Subcutaneous abdominal adipose tissue (tissue), 5 donors: ENCODE measurements around the gene SLC1A2.

Experiments
- H3K27ac ChIP-seq: one replicate; pipeline ENCODE4 v1.7.0; 2013; ENCODE audit warnings: low read depth, mild to moderate bottlenecking, inconsistent platforms, low read length, moderate library complexity
- H3K27me3 ChIP-seq, 5 donors: one replicate each; pipeline ENCODE4 v1.7.0; 2013; ENCODE audit warnings: low read length in 5 of 5, inconsistent platforms in 1 of 5; ENCODE audit not compliant: control insufficient read depth in 5 of 5, insufficient read depth in 4 of 5
- H3K36me3 ChIP-seq, 5 donors: one replicate each; pipeline ENCODE4 v1.7.0; 2013; ENCODE audit warnings: low read length in 5 of 5; ENCODE audit not compliant: control insufficient read depth in 5 of 5, insufficient read depth in 5 of 5
- H3K4me1 ChIP-seq, 5 donors: one replicate each; pipeline ENCODE4 v1.7.0; 2013; ENCODE audit warnings: low read length in 5 of 5, mild to moderate bottlenecking in 3 of 5, moderate library complexity in 1 of 5; ENCODE audit not compliant: control insufficient read depth in 5 of 5, insufficient read depth in 5 of 5
- H3K4me3 ChIP-seq, 5 donors: one replicate each; pipeline ENCODE4 v1.7.0; 2013; ENCODE audit warnings: low read length in 5 of 5, low read depth in 1 of 5
- H3K9ac ChIP-seq, 5 donors: one replicate each; pipeline ENCODE4 v1.7.0; 2013; ENCODE audit warnings: low read length in 5 of 5, mild to moderate bottlenecking in 4 of 5, moderate library complexity in 3 of 5
- H3K9me3 ChIP-seq, 5 donors: one replicate each; pipeline ENCODE4 v1.7.0; 2013; ENCODE audit warnings: low read length in 5 of 5; ENCODE audit not compliant: control insufficient read depth in 5 of 5
- donor health status: healthy.
- donor health status: healthy.
- donor health status: healthy.
- donor health status: healthy.
- donor health status: healthy.

SLC1A2 gene

DNA sequence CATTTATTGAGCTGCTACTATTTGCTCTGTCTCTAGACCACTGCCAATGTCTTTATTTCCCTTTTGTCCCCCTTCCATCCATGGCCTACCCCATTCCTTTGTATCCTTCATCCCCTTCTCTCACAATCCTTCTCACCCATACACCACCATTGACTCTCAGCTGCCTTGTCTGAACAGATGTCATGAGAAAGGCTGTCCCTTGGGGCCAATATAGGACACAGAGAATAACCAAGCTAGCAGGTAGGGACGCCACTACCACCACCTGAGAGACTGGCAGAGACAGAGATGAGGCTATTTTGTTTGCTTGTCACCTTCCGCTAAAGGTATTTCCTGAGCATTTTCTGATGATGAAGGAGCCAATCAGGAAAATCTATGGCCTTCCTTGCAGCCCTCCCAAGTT lies 141.5 kb downstream of the SLC1A2 start:
- no peak overlapping the region for H3K9ac ChIP-seq
- H3K27ac ChIP-seq = no peak overlapping the region
- no peaks in the 10 kb centered on the region for H3K27me3 ChIP-seq
- no peak overlapping the region for H3K4me3 ChIP-seq
- no peaks in the 10 kb centered on the region for H3K36me3 ChIP-seq
- no peaks in the 10 kb centered on the region for H3K9me3 ChIP-seq
- peaks cover 6 to 29% (median 21%) of the 10 kb centered on the region in 5 donors for H3K4me1 ChIP-seq

DNA sequence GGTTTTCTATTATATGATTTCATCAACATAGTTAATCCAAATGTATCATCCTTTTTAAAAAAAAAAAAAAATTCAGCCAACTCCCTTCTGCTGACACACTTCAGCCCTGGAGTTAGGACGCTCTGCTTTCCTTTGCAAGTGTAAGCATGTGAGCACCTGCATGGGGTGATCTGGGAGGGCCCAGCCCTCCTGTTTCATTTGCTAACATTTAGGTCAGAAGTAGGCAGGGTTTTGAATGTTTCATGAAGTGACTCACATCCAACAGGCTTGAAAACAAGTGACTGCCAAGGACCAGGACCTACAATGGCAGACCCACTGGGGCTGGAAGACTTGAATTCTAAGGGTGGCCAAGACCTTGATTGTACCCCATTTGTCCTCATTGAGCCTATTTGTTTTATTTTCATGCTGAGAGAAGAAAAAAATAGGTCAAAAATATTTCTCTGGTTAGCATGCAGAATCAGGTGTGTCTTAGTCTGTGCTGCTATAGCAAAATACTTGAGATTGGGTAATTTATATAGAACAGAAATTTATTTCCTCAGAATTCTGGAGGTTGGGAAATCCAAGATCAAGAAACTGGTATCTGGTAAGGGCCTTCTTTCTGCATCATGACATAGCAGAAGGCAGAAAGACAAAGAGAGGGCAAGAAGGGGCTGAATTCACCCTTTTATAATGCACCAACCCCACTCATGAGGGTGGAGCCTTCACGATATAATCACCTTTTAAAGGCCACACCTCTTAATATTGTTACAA lies 142.8 kb downstream of the SLC1A2 start:
- H3K36me3 ChIP-seq = no peaks in the 10 kb centered on the region
- peaks cover 5 to 21% (median 19%) of the 10 kb centered on the region in 5 donors for H3K4me1 ChIP-seq
- no peak overlapping the region for H3K9ac ChIP-seq
- H3K9me3 ChIP-seq = no peaks in the 10 kb centered on the region
- no peak overlapping the region for H3K4me3 ChIP-seq
- H3K27ac ChIP-seq = no peak overlapping the region
- H3K27me3 ChIP-seq = no peaks in the 10 kb centered on the region

GRCh38 chr11:35275786-35276170 lies 143.6 kb downstream of the SLC1A2 start:
- Histone ChIP-seq H3K4me3 (no peak overlapping the region), H3K9ac (no peak overlapping the region), H3K4me1 (peaks cover 0 to 13% (median 11%) of the 10 kb centered on the region in 5 donors), H3K27ac (no peak overlapping the region), H3K9me3 (no peaks in the 10 kb centered on the region), H3K36me3 (no peaks in the 10 kb centered on the region), H3K27me3 (no peaks in the 10 kb centered on the region)

- Histone ChIP-seq H3K4me1 (peaks cover 0 to 11% (median 8%) of the 10 kb centered on the region in 5 donors), H3K36me3 (no peaks in the 10 kb centered on the region), H3K9me3 (no peaks in the 10 kb centered on the region), H3K4me3 (no peak overlapping the region), H3K27me3 (no peaks in the 10 kb centered on the region), H3K27ac (no peak overlapping the region), H3K9ac (no peak overlapping the region)
These were observed 144.2 kb downstream of the SLC1A2 start for GRCh38 chr11:35274909-35275785.

- no peaks in the 10 kb centered on the region for H3K36me3 ChIP-seq
- no peak overlapping the region for H3K4me3 ChIP-seq
- peaks cover 0 to 11% (median 8%) of the 10 kb centered on the region in 5 donors for H3K4me1 ChIP-seq
- no peak overlapping the region for H3K27ac ChIP-seq
- H3K9me3 ChIP-seq = no peaks in the 10 kb centered on the region
- no peak overlapping the region for H3K9ac ChIP-seq
- no peaks in the 10 kb centered on the region for H3K27me3 ChIP-seq
These were observed 146.9 kb downstream of the SLC1A2 start for GRCh38 chr11:35272391-35272902.

GRCh38 chr11:35271031-35271430 lies 148.3 kb downstream of the SLC1A2 start:
- Histone ChIP-seq H3K9me3 (no peaks in the 10 kb centered on the region), H3K9ac (no peak overlapping the region), H3K4me1 (peaks cover 0 to 10% (median 8%) of the 10 kb centered on the region in 5 donors), H3K4me3 (no peak overlapping the region), H3K27ac (no peak overlapping the region), H3K27me3 (no peaks in the 10 kb centered on the region), H3K36me3 (no peaks in the 10 kb centered on the region)

GRCh38 chr11:35270342-35270741 lies 149.0 kb downstream of the SLC1A2 start:
- H3K27me3 ChIP-seq = no peaks in the 10 kb centered on the region
- H3K4me3 ChIP-seq = no peak overlapping the region
- H3K27ac ChIP-seq = no peak overlapping the region
- H3K9me3 ChIP-seq = no peaks in the 10 kb centered on the region
- H3K4me1 ChIP-seq = peaks cover 0 to 4% (median 4%) of the 10 kb centered on the region in 5 donors
- H3K36me3 ChIP-seq = no peaks in the 10 kb centered on the region
- H3K9ac ChIP-seq = no peak overlapping the region

GRCh38 chr11:35267504-35267903 lies 151.9 kb downstream of the SLC1A2 start:
- no peaks in the 10 kb centered on the region for H3K36me3 ChIP-seq
- no peak overlapping the region for H3K27ac ChIP-seq
- H3K9ac ChIP-seq = no peak overlapping the region
- H3K9me3 ChIP-seq = no peaks in the 10 kb centered on the region
- H3K4me1 ChIP-seq = no peaks in the 10 kb centered on the region
- no peak overlapping the region for H3K4me3 ChIP-seq
- no peaks in the 10 kb centered on the region for H3K27me3 ChIP-seq

DNA sequence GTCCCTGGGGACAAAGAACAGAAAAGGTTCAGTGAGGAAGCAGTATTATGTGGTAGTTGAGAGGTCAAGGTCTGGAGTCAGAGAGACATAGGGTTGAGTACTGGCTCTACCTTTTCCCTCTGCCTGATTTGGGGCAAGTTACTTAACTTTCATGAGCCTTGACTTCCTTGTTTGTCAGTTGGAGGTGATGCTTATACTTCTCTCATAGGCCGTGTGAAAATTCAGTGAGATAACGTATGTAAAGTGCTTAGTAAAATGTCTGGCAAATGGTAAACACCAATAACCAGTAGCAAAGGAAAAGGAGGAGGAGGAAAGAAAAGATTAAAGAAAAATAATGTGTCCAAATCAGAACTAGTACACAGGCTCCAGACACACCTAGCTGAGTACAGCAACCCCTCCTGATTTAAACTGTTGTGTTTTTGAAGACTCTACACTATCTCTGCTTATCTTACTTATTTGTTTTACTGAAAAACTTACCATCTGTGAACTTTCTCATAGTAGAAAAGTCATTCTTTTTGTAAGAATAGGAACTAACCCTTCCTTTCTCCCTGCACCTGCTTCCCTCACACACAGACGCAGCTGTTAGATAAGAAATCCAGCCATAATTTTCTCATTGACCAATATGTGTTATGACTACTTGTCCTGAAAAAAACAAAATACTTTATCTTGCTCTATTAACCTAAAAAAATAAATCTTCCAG lies 153.5 kb downstream of the SLC1A2 start:
- Histone ChIP-seq H3K4me1 (no peaks in the 10 kb centered on the region), H3K9ac (no peak overlapping the region), H3K27me3 (no peaks in the 10 kb centered on the region), H3K4me3 (no peak overlapping the region), H3K27ac (no peak overlapping the region), H3K36me3 (no peaks in the 10 kb centered on the region), H3K9me3 (no peaks in the 10 kb centered on the region)
